Kasumi-1 (cell line): ENCODE data around the gene BBS7.

ENCODE experiments used
- DNase-seq, 2 experiments: peaks; one replicate each; lab custom pipeline; 2025; lab: John Stamatoyannopoulos, UW

BBS7 gene

DNA sequence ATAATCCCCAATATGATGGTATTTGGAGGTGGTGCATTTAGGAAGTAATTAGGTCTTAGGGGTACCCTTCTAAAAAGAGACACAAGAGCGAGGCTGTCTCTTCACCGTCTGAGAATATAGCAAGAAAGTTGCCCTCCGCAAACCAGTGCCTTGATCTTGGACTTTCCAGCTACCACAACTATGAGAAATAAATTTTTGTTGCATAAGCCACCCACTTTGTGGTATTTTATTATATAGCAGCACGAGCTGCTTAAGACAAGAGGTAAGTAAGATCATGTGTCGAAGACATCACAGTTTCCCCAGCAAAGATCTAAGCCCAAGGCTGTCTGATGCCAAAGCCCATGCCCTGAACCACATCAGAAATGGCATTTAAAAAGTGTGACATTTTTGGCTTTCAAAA lies 78.8 kb downstream of the BBS7 start:
- DNase-seq: no peak

DNA sequence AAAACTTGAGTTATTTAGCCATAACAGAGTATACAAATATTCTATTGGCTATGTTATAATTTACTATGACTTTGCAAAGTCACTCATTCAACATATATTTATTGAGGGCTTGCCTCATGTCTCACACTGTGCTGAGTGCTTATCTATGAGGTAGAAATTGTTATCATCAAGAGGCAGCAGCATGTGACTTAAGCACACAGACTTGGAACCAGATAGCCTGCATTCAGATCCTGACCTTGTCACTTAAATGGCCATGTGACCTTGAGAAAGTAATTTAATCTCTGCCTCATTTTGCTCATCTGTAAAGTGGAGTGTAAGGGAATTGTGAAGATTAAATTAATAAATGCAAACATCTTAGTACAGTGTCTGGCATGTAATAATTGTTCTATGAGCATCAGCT lies 79.3 kb downstream of the BBS7 start:
- no peak for DNase-seq

DNA sequence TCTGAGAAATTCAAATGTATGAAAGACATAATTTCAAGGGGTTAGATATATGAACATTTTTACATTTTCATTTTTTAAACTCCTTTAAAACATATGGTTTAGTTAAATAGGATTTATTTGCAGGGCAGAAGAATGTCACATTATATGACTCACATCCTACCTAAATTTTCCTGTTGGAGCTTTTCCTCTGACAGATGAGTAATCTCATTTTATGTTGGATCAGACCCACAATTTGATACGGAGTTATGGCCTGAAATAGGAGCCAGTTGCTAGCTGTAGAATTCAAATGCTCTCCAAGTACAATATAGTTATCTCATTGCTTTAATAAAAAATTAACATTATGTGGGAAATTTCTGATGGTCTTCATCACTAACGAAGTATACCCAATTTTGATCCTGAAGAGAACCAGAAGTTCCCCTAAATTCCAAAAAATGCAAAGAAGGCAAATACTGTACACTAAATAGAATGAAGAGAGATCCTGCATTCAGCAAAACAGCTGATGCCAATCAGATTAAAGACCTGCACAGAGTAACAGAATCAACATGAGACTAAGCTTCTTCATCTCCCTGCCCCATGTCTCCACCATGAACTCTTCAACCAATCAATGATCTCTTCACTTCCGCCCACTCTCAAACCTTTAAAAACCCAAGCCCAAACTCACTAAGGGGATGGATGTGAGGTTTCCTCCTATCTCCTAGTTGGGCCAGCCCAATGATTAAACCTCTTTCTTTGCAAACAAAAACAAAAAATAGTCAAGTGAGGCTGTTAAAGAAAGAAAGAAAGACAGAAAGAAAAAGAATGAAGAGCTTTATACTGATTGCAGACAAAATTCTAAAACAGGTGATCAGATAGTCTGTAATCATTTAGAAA lies 80.1 kb downstream of the BBS7 start:
- no peak for DNase-seq

DNA sequence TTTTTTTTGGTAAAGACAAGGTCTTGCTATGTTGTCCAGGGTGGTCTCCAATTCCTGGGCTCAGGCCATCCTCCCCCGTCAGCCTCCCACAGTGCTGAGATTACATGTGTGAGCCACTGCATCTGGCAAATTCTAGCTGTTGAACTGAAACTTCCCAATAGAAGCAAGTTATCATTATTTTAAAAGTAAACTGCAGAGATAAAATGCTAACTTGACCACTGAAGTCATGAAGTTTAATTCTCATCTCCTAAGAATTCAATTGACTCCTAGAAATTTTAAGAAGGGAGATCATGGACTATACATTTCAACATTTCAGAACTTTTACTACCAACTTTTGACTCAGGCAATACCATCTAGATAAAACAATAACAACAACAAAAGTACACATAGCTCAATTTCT lies 80.8 kb downstream of the BBS7 start:
- DNase-seq: no peak

DNA sequence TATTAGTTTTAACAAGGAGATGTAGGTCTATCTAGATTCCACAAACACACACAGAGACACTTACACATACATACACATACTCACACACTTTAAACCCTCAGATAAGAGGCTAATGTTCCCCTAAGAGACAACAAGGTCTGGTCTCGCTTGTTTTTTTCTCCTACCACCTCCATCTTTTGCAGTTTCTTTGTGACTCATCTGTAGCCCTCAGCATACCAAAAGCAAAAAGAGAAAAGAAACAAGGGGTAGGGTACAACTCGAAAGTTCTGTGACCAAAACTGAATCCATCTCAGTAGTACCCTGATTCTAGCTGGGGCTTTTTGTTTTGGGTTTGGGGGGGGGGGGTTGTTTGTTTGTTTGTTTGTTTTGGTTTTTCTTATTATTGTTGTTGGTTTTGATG lies 81.4 kb downstream of the BBS7 start:
- no peak for DNase-seq

DNA sequence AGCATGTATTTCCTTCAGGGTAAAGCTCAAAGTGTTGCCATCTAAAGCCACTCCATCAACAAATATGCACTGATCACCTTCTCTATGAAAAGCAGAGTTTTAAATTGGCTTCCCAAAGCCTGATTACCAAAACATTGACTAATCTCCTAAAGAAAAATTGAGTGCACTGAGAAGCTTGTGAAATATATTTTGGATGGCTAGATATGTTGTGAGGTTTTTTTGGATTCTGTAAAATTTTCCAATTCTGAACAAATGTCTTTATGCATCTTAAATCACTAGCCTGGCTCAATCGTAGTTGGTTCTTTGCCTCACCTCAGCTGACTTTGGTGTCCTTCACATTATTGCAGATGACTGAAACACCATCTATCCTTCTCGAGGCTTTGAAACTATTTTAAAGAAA lies 84.1 kb downstream of the BBS7 start:
- no peak for DNase-seq

DNA sequence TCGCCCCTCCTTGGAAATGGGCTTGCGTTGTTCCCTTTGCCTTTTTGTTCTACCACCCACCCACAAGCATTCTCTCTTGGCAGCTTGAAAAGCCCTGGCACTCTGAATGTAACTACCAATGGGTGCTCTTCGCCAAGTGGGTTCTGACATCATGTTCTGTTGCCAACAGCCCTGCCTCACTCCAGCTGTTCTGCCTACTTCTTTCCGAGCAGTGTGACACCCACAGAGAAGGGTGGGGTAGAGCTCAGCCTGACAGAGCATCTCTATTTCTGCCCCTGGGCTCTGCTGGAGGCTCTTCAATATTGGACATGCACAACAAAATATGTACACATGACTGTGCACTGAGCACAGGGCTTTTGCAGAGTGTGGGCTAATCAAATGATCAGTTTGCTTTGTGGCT lies 84.8 kb downstream of the BBS7 start:
- no peak for DNase-seq

DNA sequence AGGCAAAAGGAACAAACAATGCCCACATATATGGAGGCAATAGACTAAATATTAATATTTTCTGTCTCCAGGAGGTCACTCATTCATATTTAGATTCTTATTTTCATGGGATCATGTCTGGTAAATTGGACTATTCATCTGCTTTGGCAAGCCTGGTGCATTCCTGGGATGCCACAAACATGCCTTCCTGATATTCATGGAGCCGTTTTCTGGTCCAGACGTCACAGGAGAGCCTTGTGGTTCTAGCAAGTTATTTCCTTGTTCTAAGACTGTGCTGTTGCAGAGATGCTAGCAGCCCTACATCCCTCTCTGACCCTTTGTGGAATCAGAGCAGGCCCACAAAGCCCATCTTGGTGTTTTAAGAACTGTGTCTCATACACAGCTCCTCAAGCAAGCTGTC lies 85.3 kb downstream of the BBS7 start:
- no peak for DNase-seq

DNA sequence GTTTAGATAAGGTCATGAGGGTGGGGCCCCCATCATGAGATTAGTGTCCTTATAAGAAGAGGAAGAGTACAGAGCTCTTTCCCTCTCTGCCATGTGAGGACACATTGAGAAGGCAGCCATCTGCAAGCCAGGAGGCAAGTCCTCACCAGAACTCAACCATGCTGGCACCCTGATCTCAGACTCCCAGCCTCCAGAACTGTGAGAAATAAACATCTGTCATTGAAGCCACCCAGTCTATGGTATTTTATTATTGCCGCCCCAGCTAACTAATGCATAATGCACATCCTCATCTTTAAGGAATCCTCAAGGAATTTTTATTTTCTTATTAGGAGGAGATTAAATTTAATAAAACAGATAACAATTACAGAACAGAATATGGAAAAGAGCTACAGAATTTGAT lies 85.9 kb downstream of the BBS7 start:
- no peak for DNase-seq

DNA sequence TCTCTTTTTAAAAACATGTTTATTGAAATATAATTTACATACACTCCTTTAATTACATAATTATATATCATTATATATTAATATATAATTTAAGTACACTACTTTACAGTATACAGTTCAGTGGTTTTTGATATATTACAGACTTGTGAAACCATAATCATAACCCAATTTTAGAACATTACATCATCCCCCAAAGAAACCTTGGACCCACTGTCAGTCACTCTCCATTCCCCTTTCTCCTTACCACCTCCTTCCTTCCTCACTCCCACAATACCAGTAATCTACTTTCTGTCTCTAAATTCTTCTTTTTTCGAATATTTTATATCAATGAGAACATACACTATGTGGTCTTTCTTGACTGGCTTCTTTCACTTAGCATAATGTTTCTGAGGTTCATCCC lies 87.1 kb downstream of the BBS7 start:
- no peak for DNase-seq

DNA sequence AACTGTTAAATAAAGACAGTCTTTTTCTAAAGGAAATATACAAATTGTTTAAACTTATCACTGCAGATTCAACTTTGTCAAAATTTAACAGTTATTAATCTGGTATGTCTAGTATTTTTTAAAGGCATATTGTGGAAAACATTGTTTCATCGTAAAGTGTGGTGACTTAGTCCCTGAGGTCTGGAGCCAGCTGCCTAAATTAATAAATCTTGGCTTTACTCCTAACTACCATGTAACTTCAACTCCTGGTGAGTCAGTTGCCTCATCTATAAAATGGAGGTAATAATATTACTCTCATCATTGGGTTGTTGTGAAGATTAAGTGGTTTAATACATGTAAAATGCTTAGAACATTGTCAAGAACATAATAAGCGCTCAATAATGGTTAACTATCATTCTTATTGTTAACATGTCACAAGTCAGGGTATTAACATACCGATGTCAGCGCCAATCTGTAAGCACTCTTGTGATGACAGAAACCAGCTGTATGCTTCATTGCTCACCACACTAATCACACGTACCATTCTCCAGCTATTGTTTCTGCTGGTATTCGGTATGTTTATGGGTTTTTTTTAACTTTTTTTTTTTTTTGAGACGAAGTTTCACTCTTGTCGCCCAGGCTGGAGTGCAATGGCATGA lies 91.2 kb downstream of the BBS7 start:
- DNase-seq: no peak

DNA sequence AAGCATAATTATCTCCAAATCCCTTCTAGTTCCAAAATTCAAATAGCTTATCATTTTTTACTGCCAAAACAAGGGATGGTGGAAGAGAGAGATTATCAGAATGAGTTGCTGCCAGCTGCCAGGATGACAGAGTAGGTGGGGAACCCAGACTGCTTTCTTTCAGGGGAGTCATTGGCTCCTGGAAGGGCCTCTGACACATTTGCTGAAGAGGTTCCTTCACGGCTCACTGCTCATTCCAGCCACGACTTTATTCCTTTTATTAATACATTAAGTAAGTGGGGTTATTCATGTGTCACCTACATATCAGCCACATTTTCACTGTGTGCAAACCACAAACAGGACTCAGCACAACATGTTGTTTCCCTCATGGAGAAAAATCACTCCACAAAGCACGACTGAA lies 92.6 kb downstream of the BBS7 start:
- DNase-seq: no peak

DNA sequence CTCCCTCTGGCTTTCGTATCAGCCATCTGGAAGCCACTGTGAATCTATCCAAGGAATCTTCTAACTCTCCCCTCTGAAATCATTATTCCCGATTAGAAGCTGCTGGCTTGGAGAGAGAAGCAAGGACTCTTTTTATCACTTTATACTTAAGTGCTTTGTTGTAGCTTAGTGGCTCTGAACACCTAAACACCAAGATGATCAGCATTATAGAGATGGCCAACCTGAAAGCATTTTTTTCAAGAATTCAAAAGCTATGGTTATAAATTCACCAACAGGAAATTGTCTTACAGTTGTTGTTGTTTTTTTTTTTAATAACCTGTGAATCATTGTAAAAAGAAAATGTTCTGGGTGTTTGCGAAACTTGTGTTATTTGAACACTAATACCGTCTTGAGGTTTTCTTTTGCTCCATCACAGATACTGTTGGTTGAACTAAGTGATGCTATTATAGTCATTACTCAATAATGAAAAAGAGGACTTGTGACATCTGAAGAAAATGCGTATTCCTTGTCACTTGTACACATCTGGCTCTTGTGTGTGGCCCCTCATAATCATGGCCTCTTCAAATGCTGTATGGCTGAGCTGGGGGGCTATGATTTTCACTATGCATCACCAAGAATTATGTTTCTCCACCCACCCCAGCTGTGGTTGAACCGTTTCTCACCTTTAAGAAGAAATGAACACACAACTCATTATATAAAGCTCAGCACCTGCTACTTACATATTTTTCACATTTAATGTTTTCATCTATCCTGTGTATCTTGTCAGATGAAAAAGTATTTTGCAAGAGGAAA lies 93.5 kb downstream of the BBS7 start:
- DNase-seq: no peak
